HG02763 (cell line): Measurements from ENCODE around the gene DISC1.

ENCODE experiments used
- ATAC-seq: cut with Tn5 transposase; IDR thresholded peaks from one replicate; pipeline ENCODE4 v1.9.1; 2021; ENCODE audit warnings: mild to moderate bottlenecking, moderate library complexity; ENCODE audit not compliant: unreplicated experiment

The DISC1 gene

GRCh38 chr1:232059726-232060374 is 433.3 kb downstream of the DISC1 start:
- no peak for ATAC-seq

GRCh38 chr1:232062967-232063366 is 436.4 kb downstream of the DISC1 start:
- ATAC-seq: no peak

- no peak for ATAC-seq
Observed at GRCh38 chr1:232066521-232066920, 439.9 kb downstream of the DISC1 start.

GRCh38 chr1:232074265-232074664 is 447.7 kb downstream of the DISC1 start:
- ATAC-seq: no peak

- no peak for ATAC-seq
Observed at GRCh38 chr1:232077809-232078208, 451.2 kb downstream of the DISC1 start.

- no peak for ATAC-seq
Observed at GRCh38 chr1:232084584-232085223, 458.1 kb downstream of the DISC1 start.

- no peak for ATAC-seq
Observed at GRCh38 chr1:232090816-232091215, 464.2 kb downstream of the DISC1 start.
